Mammary epithelial cell (primary cell): ENCODE results near the gene C17orf100.

Experiments
- EZH2 ChIP-seq: IDR thresholded peaks from 2 replicates; pipeline ENCODE4 v1.6.1; 2012; ENCODE audit warnings: low read length, inconsistent platforms, borderline replicate concordance
- TF ChIP-seq, protein P1 (sequence below), 2 donors: IDR thresholded peaks in 1 of 2; conservative IDR thresholded peaks in 1 of 2; 2 replicates each; pipeline ENCODE4 v1.5.1; 2011 to 2012; ENCODE audit warnings: inconsistent platforms in 2 of 2, low read length in 2 of 2, mild to moderate bottlenecking in 2 of 2, control low read depth in 1 of 2, low read depth in 1 of 2; ENCODE audit not compliant: insufficient read depth in 1 of 2; ENCODE audit errors: extremely low read depth in 1 of 2

- TF ChIP-seq, protein P1, sequence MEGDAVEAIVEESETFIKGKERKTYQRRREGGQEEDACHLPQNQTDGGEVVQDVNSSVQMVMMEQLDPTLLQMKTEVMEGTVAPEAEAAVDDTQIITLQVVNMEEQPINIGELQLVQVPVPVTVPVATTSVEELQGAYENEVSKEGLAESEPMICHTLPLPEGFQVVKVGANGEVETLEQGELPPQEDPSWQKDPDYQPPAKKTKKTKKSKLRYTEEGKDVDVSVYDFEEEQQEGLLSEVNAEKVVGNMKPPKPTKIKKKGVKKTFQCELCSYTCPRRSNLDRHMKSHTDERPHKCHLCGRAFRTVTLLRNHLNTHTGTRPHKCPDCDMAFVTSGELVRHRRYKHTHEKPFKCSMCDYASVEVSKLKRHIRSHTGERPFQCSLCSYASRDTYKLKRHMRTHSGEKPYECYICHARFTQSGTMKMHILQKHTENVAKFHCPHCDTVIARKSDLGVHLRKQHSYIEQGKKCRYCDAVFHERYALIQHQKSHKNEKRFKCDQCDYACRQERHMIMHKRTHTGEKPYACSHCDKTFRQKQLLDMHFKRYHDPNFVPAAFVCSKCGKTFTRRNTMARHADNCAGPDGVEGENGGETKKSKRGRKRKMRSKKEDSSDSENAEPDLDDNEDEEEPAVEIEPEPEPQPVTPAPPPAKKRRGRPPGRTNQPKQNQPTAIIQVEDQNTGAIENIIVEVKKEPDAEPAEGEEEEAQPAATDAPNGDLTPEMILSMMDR (conservative IDR thresholded peaks at IDR 0.05 in 1 of 2, IDR thresholded peaks at IDR 0.05 in 1 of 2; ENCODE audit: extremely low read depth in 1 of 2, insufficient read depth in 1 of 2, low read depth in 1 of 2, low read length in 2 of 2), result no peak
- TF ChIP-seq EZH2, result no peak
These were observed 9.9 kb downstream of the C17orf100 start for GRCh38 chr17:6661464-6661848.
